HS-27A (cell line): ENCODE data around the gene CCT5.

Experiments used
- DNase-seq: peaks from one replicate; pipeline ENCODE4 v3.0.0-alpha.2; 2012; ENCODE audit warnings: low read depth, missing footprints

CCT5 gene

GRCh38 chr5:10249948-10250805 lies at the start of gene CCT5:
CCT5 (plus strand) TSS chr5:10250280; CDS start chr5:10250341, 61 bp downstream.
- DNase-seq = peak; percentile 96

- no peak for DNase-seq
Observed at GRCh38 chr5:10201223-10201868, 48.7 kb upstream of the CCT5 start.

- DNase-seq = no peak
Observed at GRCh38 chr5:10202089-10202910, 47.8 kb upstream of the CCT5 start.

- no peak for DNase-seq
Observed at GRCh38 chr5:10209004-10209403, 41.1 kb upstream of the CCT5 start.

- no peak for DNase-seq
Observed at GRCh38 chr5:10213316-10213715, 36.8 kb upstream of the CCT5 start.

GRCh38 chr5:10214041-10214440 lies 36.0 kb upstream of the CCT5 start:
- peak; percentile 14 for DNase-seq

GRCh38 chr5:10215366-10215765 lies 34.7 kb upstream of the CCT5 start:
- no peak for DNase-seq

- DNase-seq = no peak
Observed at GRCh38 chr5:10216107-10216506, 34.0 kb upstream of the CCT5 start.

GRCh38 chr5:10218658-10219057 lies 31.4 kb upstream of the CCT5 start:
- DNase-seq = no peak

- DNase-seq = no peak
Observed at GRCh38 chr5:10219068-10219467, 31.0 kb upstream of the CCT5 start.

GRCh38 chr5:10220248-10220647 lies 29.8 kb upstream of the CCT5 start:
- DNase-seq = no peak

- DNase-seq = no peak
Observed at GRCh38 chr5:10222326-10222725, 27.8 kb upstream of the CCT5 start.

- DNase-seq = no peak
Observed at GRCh38 chr5:10227379-10227778, 22.7 kb upstream of the CCT5 start.

- no peak for DNase-seq
Observed at GRCh38 chr5:10228288-10228687, 21.8 kb upstream of the CCT5 start.

GRCh38 chr5:10229306-10230048 lies 20.6 kb upstream of the CCT5 start:
- DNase-seq = no peak

GRCh38 chr5:10232386-10232785 lies 17.7 kb upstream of the CCT5 start:
- no peak for DNase-seq

- DNase-seq = no peak
Observed at GRCh38 chr5:10233011-10233410, 17.1 kb upstream of the CCT5 start.

- DNase-seq = peak; percentile 69
Observed at GRCh38 chr5:10233505-10233904, 16.6 kb upstream of the CCT5 start.

- DNase-seq = no peak
Observed at GRCh38 chr5:10235350-10235749, 14.7 kb upstream of the CCT5 start.

GRCh38 chr5:10243660-10244240 lies 6.3 kb upstream of the CCT5 start:
- DNase-seq = no peak

- DNase-seq = no peak
Observed at GRCh38 chr5:10244342-10244944, 5.6 kb upstream of the CCT5 start.
